Spleen (tissue), 13 donors: Measurements from ENCODE around the gene AARS2. TPM values are rescaled to one million over a fixed set of nuclear protein-coding genes. Genes with fewer than 3 reads are reported as not detected.

Experiments used
- DNase-seq: peaks from one replicate; pipeline ENCODE4 v3.0.0-alpha.2; 2020
- H3K27ac ChIP-seq, 8 donors: fragments of 200-600 bp; sonication (generic) in 7 of 8; 1 replicate in 4 of 8; 2 replicates in 4 of 8; pipeline versions ENCODE4 v1.5.0 to v1.8.0; 2016 to 2021; ENCODE audit warnings: inconsistent platforms in 4 of 8, mild to moderate bottlenecking in 4 of 8, moderate library complexity in 1 of 8
- H3K27me3 ChIP-seq, 7 donors: fragments of 200-600 bp; sonication (generic) in 6 of 7; replicated peaks in 1 of 7; 1 replicate in 4 of 7; 2 replicates in 3 of 7; pipeline versions ENCODE4 v1.5.0 to v1.8.0; 2016 to 2021; ENCODE audit warnings: inconsistent platforms in 3 of 7, mild to moderate bottlenecking in 1 of 7
- H3K36me3 ChIP-seq, 6 donors: fragments of 200-600 bp; sonication (generic) in 5 of 6; 1 replicate in 4 of 6; 2 replicates in 2 of 6; pipeline versions ENCODE4 v1.5.0 to v1.8.0; 2016 to 2021; ENCODE audit warnings: inconsistent platforms in 2 of 6
- H3K4me1 ChIP-seq, 6 donors: fragments of 200-600 bp; sonication (generic) in 5 of 6; 1 replicate in 3 of 6; 2 replicates in 3 of 6; pipeline versions ENCODE4 v1.5.0 to v1.8.0; 2016 to 2021; ENCODE audit warnings: inconsistent platforms in 3 of 6
- H3K4me3 ChIP-seq, 8 donors: fragments of 200-600 bp; sonication (generic) in 7 of 8; 1 replicate in 4 of 8; 2 replicates in 4 of 8; pipeline versions ENCODE4 v1.5.0 to v1.8.0; 2016 to 2021; ENCODE audit warnings: inconsistent platforms in 4 of 8, mild to moderate bottlenecking in 4 of 8, moderate library complexity in 2 of 8
- H3K9me3 ChIP-seq, 8 donors: fragments of 200-600 bp; sonication (generic) in 7 of 8; 1 replicate in 4 of 8; 2 replicates in 4 of 8; pipeline versions ENCODE4 v1.5.0 to v1.8.0; 2016 to 2021; ENCODE audit warnings: inconsistent platforms in 4 of 8
- CTCF ChIP-seq, 11 experiments: fragments of 200-600 bp in 7 of 11; fragments of 450-650 bp in 4 of 11; sonication (generic) in 4 of 11; IDR thresholded peaks in 8 of 11; conservative IDR thresholded peaks in 3 of 11; 1 replicate in 7 of 11; 2 replicates in 4 of 11; pipeline versions ENCODE4 v1.4.0 to v1.8.0; 2016 to 2021; ENCODE audit warnings: antibody characterized with exemption in 11 of 11, inconsistent platforms in 4 of 11, mild to moderate bottlenecking in 1 of 11
- POLR2A ChIP-seq, 3 donors: fragments of 450-650 bp; IDR thresholded peaks; one replicate each; pipeline ENCODE4 v1.5.1; 2017; ENCODE audit warnings: antibody characterized with exemption in 3 of 3, mild to moderate bottlenecking in 1 of 3
- POLR2AphosphoS5 ChIP-seq, 3 donors: sonication (generic); formaldehyde crosslinking; IDR thresholded peaks; one replicate each; pipeline ENCODE4 v1.5.1; 2017; ENCODE audit warnings: antibody characterized with exemption in 3 of 3
- WGBS, 5 donors: extraction: QIAGEN DNeasy Blood & Tissue Kit in 3 of 5; methylation state at CpG; one replicate each; pipeline versions ENCODE4 v1.1.5 to v1.1.7; 2013 to 2018; 5-methylcytosine and 5-hydroxymethylcytosine counted together
- intact Hi-C: fragments of 100-400 bp; cut with DNase I; formaldehyde crosslinking; loops from one replicate; pipeline ENCODE4 v1.15.0; 2023; ENCODE audit warnings: low total_unique reads
- long read RNA-seq, 2 donors: transcript quantifications; one replicate each; lab custom pipeline, GENCODE V29; 2026
- polyA plus RNA-seq, 3 donors: library from polyadenylated mRNA; stranded (reverse); fragments of 200-250 nt; gene quantifications; one replicate each; pipeline ENCODE4 v1.2.1, GENCODE V29; 2013
- total RNA-seq, 7 donors: library from RNA; depleted of rRNA in 3 of 7; stranded (reverse); fragments of >200 nt in 3 of 7; fragmentation: NEBNext Ultra II Directional in 4 of 7; extraction: Animal tissue kit (Norgen Biotek cat#: 25700) in 4 of 7; gene quantifications; one replicate each; pipeline versions ENCODE4 v1.1.0 to v1.2.1, GENCODE V29; 2016 to 2021
- donor health status: healthy with polysubstance abuse.
- donor health status: DM: no; HTN: no; CAD: no; lungs with moderate emphysema.
- donor health status: DM: no; HTN: no; CAD: no.
- donor health status: Bipolar disorder and iron deficiency.
- donor health status: healthy.
- donor health status: DM: no; HTN: no; CAD: no.
- donor health status: DM: yes; HTN: yes; CAD: no.

The AARS2 gene
- total RNA-seq (10 to 100 TPM; 11.0 to 16.8 (median 14.6) TPM), polyA plus RNA-seq (1 to 10 TPM; 3.5 to 6.7 (median 3.7) TPM)
- long read RNA-seq, donor 1, partial matches to known transcripts: 0 of 1 reads
- long read RNA-seq, donor 1, other reads (novel, unspliced or antisense): 0 of 1 reads
- long read RNA-seq, donor 2: 0 reads

DNA sequence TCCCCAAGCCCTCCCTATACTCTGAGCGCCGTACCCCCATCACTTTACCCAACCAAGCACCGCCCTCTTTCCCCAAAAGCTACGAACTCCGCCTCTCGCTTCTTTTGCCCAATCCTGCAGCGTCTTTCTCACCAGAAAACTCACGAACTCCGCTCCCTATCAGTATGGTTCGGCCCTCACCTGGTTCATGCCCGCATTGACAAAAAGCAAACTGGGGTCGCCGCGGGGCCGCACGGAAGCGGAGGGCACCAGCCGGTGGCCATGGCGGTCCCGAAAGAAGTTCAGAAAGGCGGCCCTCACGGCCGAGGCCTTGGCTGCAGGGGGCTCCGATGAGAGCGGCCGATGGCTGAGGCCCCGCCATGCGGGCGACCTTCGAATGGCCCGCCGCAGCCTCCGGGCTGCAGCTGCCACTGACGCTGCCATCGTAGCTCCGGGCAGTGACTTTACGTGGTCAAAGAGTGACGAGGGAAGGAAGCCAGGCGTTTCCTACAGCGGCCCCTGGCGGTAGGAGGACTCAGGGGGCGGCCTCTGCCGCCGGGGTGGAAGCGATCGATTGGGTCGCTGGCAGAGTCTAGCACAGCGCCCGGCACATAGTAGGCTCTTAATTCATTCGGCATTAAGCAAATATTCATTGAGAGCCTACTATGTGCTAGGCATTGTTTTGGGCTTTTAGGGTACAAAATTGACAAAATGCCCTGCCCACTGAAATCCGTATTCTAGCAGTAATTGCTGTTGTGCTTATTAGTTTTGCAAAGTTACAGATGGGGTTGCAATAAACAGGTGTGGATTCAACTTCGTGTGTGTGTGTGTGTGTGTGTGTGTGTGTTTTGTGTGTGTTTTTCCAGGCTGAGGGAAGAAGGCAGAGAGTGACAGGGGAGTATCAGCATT lies at the start of gene AARS2:
Gene AARS2, minus strand, starts transcription at position 447 of the 888 bp plus-strand sequence. Its CDS starts 24 bp downstream, at position 423.
- H3K36me3 ChIP-seq: peaks cover 0 to 38% (median 36%) of the 10 kb centered on the region in 6 donors
- peak within 1 kb of the TSS; percentile 63 to 98 (median 88) for H3K4me3 ChIP-seq
- peak; percentile 96 for DNase-seq
- H3K27me3 ChIP-seq: peaks cover 0 to 7% (median 0%) of the 10 kb centered on the region in 7 donors
- peaks cover 6 to 21% (median 15%) of the 10 kb centered on the region in 6 donors for H3K4me1 ChIP-seq
- TF ChIP-seq CTCF (IDR thresholded peaks at IDR 0.05 in 8 of 11, conservative IDR thresholded peaks at IDR 0.05 in 3 of 11) (peak; percentile 78 to 99 (median 98)), POLR2AphosphoS5 (IDR thresholded peaks at IDR 0.05) (peak; percentile 92 to 93 (median 93)), POLR2A (IDR thresholded peaks at IDR 0.05) (peak in 2 of 3 donors; percentile 62)
- intact Hi-C loops: no loop called here
- no peaks in the 10 kb centered on the region for H3K9me3 ChIP-seq
- peak within 1 kb of the TSS; percentile 84 to 92 (median 88) for H3K27ac ChIP-seq
- WGBS, 5 donors: 2 to 5% (median 3%) methylated on average over 30 to 52 of the region's 52 CpGs

- 82 to 88% (median 87%) methylated on average over 6 of the region's 6 CpGs for WGBS, 5 donors
- intact Hi-C loops: no loop called here
- no peak for TF ChIP-seq POLR2AphosphoS5 (IDR thresholded peaks at IDR 0.05)
- no peak for TF ChIP-seq POLR2A (IDR thresholded peaks at IDR 0.05)
- no peak for TF ChIP-seq CTCF (IDR thresholded peaks at IDR 0.05 in 8 of 11, conservative IDR thresholded peaks at IDR 0.05 in 3 of 11)
- DNase-seq: no peak
- Histone ChIP-seq H3K4me1 (no peaks in the 10 kb centered on the region), H3K36me3 (no peaks in the 10 kb centered on the region), H3K27me3 (peaks cover 0 to 8% (median 0%) of the 10 kb centered on the region in 7 donors), H3K9me3 (no peaks in the 10 kb centered on the region), H3K27ac (no peak overlapping the region), H3K4me3 (no peak overlapping the region)
Observed at GRCh38 chr6:44361947-44362346, 48.8 kb upstream of the AARS2 start.

DNA sequence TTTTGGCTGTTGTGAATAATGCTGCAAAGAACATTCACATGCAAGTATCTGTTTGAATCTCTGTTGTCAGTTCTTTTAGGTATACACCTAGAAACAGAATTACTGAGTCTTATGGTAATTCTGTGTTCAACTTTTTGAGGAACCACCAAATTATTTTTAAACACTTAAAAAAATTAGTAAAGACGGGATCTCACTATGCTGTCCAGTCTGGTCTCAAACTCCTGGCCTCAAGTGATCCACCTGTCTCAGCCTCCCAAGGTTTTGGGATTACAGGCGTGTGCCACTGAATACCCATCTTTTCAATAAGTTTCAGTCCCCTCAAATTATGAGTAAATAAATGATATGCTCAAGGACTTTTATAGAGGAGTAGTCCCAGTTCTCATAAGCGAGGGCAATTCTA lies 46.8 kb upstream of the AARS2 start:
- no peaks in the 10 kb centered on the region for H3K4me1 ChIP-seq
- H3K27me3 ChIP-seq: peaks cover 0 to 8% (median 0%) of the 10 kb centered on the region in 7 donors
- intact Hi-C loops: no loop called here
- peaks cover 0 to 10% (median 3%) of the 10 kb centered on the region in 8 donors for H3K9me3 ChIP-seq
- TF ChIP-seq POLR2AphosphoS5 (IDR thresholded peaks at IDR 0.05) (no peak), POLR2A (IDR thresholded peaks at IDR 0.05) (no peak), CTCF (IDR thresholded peaks at IDR 0.05 in 8 of 11, conservative IDR thresholded peaks at IDR 0.05 in 3 of 11) (no peak)
- WGBS, 5 donors: 82 to 89% (median 85%) methylated on average over 3 of the region's 3 CpGs
- DNase-seq: no peak
- no peaks in the 10 kb centered on the region for H3K36me3 ChIP-seq
- no peak overlapping the region for H3K4me3 ChIP-seq
- H3K27ac ChIP-seq: no peak overlapping the region

DNA sequence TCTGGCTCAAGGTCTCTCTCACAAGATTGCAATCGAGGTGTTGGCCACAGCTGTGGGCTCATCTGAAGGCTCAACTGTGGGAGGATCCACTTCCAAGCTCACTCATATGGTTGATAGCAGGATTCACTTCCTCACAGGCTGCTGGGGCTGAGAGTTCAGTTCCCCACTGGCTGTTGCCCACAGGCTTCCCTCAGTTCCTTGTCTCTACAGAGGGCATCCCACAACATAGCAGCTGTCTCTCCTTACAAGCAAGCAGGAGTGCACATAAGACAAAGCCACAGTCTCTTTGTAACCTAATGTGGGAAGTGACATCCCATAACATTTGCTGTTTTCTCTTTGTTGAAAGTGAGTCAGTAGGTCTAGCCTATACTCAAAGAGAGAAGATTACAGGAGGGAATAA lies 43.3 kb upstream of the AARS2 start:
- TF ChIP-seq CTCF (IDR thresholded peaks at IDR 0.05 in 8 of 11, conservative IDR thresholded peaks at IDR 0.05 in 3 of 11): no peak
- no peak for TF ChIP-seq POLR2AphosphoS5 (IDR thresholded peaks at IDR 0.05)
- no peak for TF ChIP-seq POLR2A (IDR thresholded peaks at IDR 0.05)
- 56 to 75% (median 67%) methylated on average over 1 of the region's 1 CpG for WGBS, 5 donors
- Histone ChIP-seq H3K27me3 (peaks cover 0 to 7% (median 0%) of the 10 kb centered on the region in 7 donors), H3K27ac (no peak overlapping the region), H3K4me1 (no peaks in the 10 kb centered on the region), H3K4me3 (no peak overlapping the region), H3K36me3 (no peaks in the 10 kb centered on the region), H3K9me3 (peaks cover 0 to 10% (median 3%) of the 10 kb centered on the region in 8 donors)
- no peak for DNase-seq
- intact Hi-C loops: no loop called here
